Kidney (tissue), 22 donors: ENCODE measurements around the gene FGD3. TPM values are rescaled to one million over a fixed set of nuclear protein-coding genes. Genes with fewer than 3 reads are reported as not detected.
A peak's percentile ranks its signal among the peaks of the same experiment; 100 is the strongest.
"Not testable (repeated sequence)": the region's sequence is repeated elsewhere in the genome, so short reads cannot be mapped to it uniquely, and the experiment has no call there.

ENCODE experiments used
- DNase-seq, 5 donors: peaks; one replicate each; pipeline ENCODE4 v3.0.0-alpha.2; 2013 to 2020
- FAIRE-seq: peaks from 2 replicates; lab custom pipeline; 2012; peaks lifted over from hg19 to GRCh38; lab: Jason Lieb, UNC
- H3K27ac ChIP-seq, 2 donors: one replicate each; pipeline ENCODE4 v1.7.0; 2013; ENCODE audit warnings: low read depth in 2 of 2, low read length in 2 of 2, inconsistent platforms in 1 of 2
- H3K27me3 ChIP-seq: one replicate; pipeline ENCODE4 v1.7.1; 2013; ENCODE audit warnings: low read length, inconsistent platforms; ENCODE audit not compliant: control insufficient read depth, insufficient read depth
- H3K36me3 ChIP-seq, 3 donors: one replicate each; pipeline versions ENCODE4 v1.7.0 to v1.7.1; 2013; ENCODE audit warnings: low read length in 3 of 3, control low read depth in 1 of 3, inconsistent platforms in 1 of 3; ENCODE audit not compliant: insufficient read depth in 3 of 3, control insufficient read depth in 2 of 3
- H3K4me1 ChIP-seq, 3 donors: one replicate each; pipeline versions ENCODE4 v1.7.0 to v1.7.1; 2013; ENCODE audit warnings: low read length in 3 of 3, inconsistent platforms in 1 of 3, low read depth in 1 of 3; ENCODE audit not compliant: control insufficient read depth in 2 of 3, insufficient read depth in 2 of 3
- H3K4me3 ChIP-seq, 3 donors: one replicate each; pipeline versions ENCODE4 v1.7.0 to v1.8.1; 2013; ENCODE audit warnings: low read length in 3 of 3, control low read depth in 1 of 3, inconsistent platforms in 1 of 3
- H3K9ac ChIP-seq, 3 donors: one replicate each; pipeline versions ENCODE4 v1.7.0 to v1.7.1; 2013; ENCODE audit warnings: low read length in 3 of 3, control low read depth in 1 of 3, inconsistent platforms in 1 of 3
- H3K9me3 ChIP-seq, 3 donors: one replicate each; pipeline versions ENCODE4 v1.7.0 to v1.7.1; 2013; ENCODE audit warnings: low read length in 3 of 3, control low read depth in 1 of 3, inconsistent platforms in 1 of 3; ENCODE audit not compliant: control insufficient read depth in 2 of 3, insufficient read depth in 1 of 3
- intact Hi-C: fragments of 100-400 bp; cut with DNase I; formaldehyde crosslinking; loops from one replicate; pipeline ENCODE4 v1.11.1; 2022
- long read RNA-seq, 10 donors: library from polyadenylated mRNA in 1 of 10; unstranded in 1 of 10; transcript quantifications; one replicate each; pipeline ENCODE4 v2.0.0 and lab custom pipeline, GENCODE V29; 2021 to 2026
- polyA plus RNA-seq: library from polyadenylated mRNA; stranded (reverse); fragments of 350-450 nt; fragmentation: Illumina TruSeq; extraction: RNeasy Lipid Tissue Mini Kit (QIAGEN cat#74804); gene quantifications from one replicate; pipeline ENCODE4 v1.2.3, GENCODE V29; 2014; ENCODE audit warnings: low read depth, low replicate concordance; ENCODE audit not compliant: insufficient read depth
- total RNA-seq: library from RNA; stranded (reverse); fragmentation: NEBNext Ultra II Directional; extraction: Animal tissue kit (Norgen Biotek cat#: 25700); gene quantifications from one replicate; pipeline ENCODE4 v1.2.1, GENCODE V29; 2021
- TF ChIP-seq, protein P1 (sequence below): IDR thresholded peaks from 3 replicates; pipeline ENCODE4 v1.5.1; 2012; ENCODE audit warnings: mild to moderate bottlenecking, moderate library complexity, borderline replicate concordance; ENCODE audit not compliant: insufficient read depth; ENCODE audit errors: extremely low read depth
- donor health status: control.
- donor health status: control.
- donor health status: control.
- donor health status: control.
- donor health status: control.
- donor health status: DM: yes; HTN: yes; CAD: no.
- donor health status: Normal renal cell carcinoma (clear cell type).

The FGD3 gene, protein sequence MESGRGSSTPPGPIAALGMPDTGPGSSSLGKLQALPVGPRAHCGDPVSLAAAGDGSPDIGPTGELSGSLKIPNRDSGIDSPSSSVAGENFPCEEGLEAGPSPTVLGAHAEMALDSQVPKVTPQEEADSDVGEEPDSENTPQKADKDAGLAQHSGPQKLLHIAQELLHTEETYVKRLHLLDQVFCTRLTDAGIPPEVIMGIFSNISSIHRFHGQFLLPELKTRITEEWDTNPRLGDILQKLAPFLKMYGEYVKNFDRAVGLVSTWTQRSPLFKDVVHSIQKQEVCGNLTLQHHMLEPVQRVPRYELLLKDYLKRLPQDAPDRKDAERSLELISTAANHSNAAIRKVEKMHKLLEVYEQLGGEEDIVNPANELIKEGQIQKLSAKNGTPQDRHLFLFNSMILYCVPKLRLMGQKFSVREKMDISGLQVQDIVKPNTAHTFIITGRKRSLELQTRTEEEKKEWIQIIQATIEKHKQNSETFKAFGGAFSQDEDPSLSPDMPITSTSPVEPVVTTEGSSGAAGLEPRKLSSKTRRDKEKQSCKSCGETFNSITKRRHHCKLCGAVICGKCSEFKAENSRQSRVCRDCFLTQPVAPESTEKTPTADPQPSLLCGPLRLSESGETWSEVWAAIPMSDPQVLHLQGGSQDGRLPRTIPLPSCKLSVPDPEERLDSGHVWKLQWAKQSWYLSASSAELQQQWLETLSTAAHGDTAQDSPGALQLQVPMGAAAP
- total RNA-seq: 12.1 TPM
- 7.4 TPM for polyA plus RNA-seq
- long read RNA-seq, donor 1: 0 reads
- long read RNA-seq, donor 2: 0 reads
- long read RNA-seq, donor 3: 0 reads
- long read RNA-seq, donor 4, partial matches to known transcripts: 0 of 1 reads
- long read RNA-seq, donor 4, other reads (novel, unspliced or antisense): 0 of 1 reads
- long read RNA-seq, donor 5: 0 reads
- long read RNA-seq, donor 6: 0 reads
- long read RNA-seq, donor 7, partial matches to known transcripts: 5 of 10 reads
- long read RNA-seq, donor 7, other reads (novel, unspliced or antisense): 4 of 10 reads
- long read RNA-seq, donor 8: 0 reads
- long read RNA-seq, donor 9: 0 reads
- long read RNA-seq, donor 10: 0 reads

DNA sequence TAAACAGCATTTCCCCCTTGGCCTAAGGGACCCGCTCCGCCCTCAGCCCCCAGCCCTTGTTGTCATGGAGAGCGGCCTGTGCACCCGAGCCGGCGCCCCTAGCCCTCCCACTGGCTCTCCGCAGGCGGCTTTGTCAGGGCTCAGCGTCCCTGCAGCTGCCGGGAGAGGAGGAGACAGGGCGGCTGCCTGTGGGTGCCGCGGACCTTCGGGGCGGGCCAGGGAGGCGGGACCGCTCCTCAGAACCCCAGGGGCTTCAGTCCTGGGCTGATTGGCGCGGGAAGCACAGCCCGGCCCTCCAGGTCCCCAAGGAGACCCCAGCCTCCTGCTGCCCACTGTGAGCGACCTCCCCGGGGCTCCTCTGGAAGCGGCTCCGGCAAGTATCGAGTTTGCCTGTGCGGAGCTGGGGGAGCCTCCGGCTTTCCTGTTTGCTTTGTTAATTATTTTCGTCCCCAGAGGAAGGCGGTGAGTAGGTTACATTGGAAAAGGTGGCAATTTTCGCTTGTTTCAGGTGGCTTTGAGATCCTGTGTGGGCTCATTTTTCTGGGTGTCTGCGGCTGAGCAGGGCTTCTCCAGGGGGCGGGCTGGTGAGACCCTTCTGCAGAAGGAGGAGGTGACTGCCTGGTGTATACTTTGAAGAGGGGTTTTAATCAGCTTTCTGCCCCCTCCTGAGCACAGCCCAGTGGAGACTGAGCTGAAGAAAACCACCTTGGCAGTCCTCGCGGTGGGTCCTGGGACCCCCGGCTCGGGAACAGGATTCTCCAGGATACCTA lies at the start of gene FGD3:
TSS of gene FGD3 (plus strand) at position 256 of the 770 bp plus-strand sequence. CDS start 28,734 bp downstream, outside the sequence.
- no peaks in the 10 kb centered on the region for H3K27me3 ChIP-seq
- intact Hi-C loops: no loop called here
- H3K4me3 ChIP-seq: peak within 1 kb of the TSS; percentile 45 to 64 (median 60)
- DNase-seq (peak in 4 of 5 donors; percentile 76 to 84 (median 82)), FAIRE-seq (no peak)
- H3K9ac ChIP-seq: peak within 1 kb of the TSS; percentile 31 to 35 (median 32)
- H3K27ac ChIP-seq: no peak within 1 kb of the TSS
- H3K36me3 ChIP-seq: no peaks in the 10 kb centered on the region
- H3K9me3 ChIP-seq: no peaks in the 10 kb centered on the region
- TF ChIP-seq, protein P1, sequence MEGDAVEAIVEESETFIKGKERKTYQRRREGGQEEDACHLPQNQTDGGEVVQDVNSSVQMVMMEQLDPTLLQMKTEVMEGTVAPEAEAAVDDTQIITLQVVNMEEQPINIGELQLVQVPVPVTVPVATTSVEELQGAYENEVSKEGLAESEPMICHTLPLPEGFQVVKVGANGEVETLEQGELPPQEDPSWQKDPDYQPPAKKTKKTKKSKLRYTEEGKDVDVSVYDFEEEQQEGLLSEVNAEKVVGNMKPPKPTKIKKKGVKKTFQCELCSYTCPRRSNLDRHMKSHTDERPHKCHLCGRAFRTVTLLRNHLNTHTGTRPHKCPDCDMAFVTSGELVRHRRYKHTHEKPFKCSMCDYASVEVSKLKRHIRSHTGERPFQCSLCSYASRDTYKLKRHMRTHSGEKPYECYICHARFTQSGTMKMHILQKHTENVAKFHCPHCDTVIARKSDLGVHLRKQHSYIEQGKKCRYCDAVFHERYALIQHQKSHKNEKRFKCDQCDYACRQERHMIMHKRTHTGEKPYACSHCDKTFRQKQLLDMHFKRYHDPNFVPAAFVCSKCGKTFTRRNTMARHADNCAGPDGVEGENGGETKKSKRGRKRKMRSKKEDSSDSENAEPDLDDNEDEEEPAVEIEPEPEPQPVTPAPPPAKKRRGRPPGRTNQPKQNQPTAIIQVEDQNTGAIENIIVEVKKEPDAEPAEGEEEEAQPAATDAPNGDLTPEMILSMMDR: no peak
- H3K4me1 ChIP-seq: peaks cover 0 to 4% (median 0%) of the 10 kb centered on the region in 3 donors

DNA sequence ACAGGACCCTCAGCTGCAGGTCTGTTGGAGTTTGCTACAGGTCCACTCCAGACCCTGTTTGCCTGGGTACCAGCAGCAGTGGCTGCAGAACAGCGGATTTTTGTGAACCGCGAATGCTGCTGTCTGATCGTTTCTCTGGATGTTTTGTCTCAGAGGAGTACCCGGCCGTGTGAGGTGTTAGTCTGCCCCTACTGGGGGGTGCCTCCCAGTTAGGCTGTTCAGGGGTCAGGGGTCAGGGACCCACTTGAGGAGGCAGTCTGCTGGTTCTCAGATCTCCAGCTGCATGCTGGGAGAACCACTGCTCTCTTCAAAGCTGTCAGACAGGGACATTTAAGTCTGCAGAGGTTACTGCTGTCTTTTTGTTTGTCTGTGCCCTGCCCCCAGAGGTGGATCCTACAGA lies 42.2 kb upstream of the FGD3 start:
- H3K4me3 ChIP-seq, H3K4me1 ChIP-seq, H3K9me3 ChIP-seq, H3K36me3 ChIP-seq, H3K27ac ChIP-seq, FAIRE-seq, intact Hi-C loops, H3K27me3 ChIP-seq, DNase-seq, H3K9ac ChIP-seq: not testable (repeated sequence)

DNA sequence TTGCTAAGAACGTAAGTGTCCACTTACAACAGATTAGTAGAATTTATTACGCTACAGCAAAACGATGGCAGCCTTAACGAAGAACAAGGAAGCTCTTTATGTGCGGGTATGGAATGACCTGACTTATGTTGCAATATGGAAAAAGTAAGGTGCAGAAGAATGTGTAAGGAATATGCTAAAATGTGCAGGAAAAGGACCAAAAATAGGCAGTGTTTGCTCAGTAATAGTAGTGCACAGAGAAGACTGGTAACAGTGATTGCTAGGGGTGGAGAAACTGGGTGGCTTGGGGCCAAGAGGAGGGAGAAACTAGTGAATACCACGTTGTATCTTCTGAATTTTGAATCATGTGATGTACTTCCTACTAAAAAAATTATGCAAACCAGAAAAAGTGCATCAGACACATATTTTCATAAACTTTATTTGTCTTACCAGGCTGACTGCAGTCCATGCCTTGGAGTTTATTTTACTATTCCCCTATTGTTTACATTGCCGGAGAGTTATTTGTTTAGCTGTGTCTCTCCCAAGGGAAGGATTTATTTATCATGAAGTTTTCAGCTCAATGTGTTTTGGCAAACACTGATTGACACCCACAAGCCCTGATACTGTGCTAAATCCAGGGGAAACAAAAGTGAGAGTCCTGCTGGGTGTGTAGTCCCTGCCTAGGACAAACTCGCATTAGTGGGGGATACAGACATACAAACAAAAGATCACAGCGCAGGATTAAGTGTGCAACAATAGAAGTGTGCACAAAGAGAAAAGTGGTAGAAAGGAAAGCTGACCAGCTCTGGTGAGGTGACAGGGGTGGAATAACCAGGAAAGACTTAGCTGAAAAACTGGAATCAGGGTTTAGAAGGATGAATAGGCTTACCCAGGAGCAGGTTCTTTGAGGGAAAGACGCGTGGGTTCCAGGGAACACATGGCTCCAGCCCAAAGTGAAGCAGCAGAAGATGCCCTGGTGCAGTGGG lies 35.5 kb upstream of the FGD3 start:
- Histone ChIP-seq H3K9me3 (no peaks in the 10 kb centered on the region), H3K4me1 (peaks cover 0 to 3% (median 0%) of the 10 kb centered on the region in 3 donors), H3K27ac (no peak overlapping the region), H3K36me3 (no peaks in the 10 kb centered on the region), H3K9ac (no peak overlapping the region), H3K27me3 (no peaks in the 10 kb centered on the region), H3K4me3 (no peak overlapping the region)
- FAIRE-seq: no peak
- TF ChIP-seq, protein P1: no peak
- intact Hi-C loops: no loop called here
- DNase-seq: peak in 1 of 5 donors; percentile 15
